Loucy (cell line): Measurements from ENCODE around the gene ZNF319.

Source experiments
- EZH2phosphoT487 ChIP-seq: fragments of 200-600 bp; IDR thresholded peaks from 2 replicates; pipeline ENCODE4 v1.6.1; 2018; ENCODE audit warnings: antibody characterized with exemption, mild to moderate bottlenecking, moderate library complexity, borderline replicate concordance
- TF ChIP-seq, protein P1 (sequence below): fragments of 200-600 bp; sonication (generic); conservative IDR thresholded peaks from 2 replicates; pipeline ENCODE4 v1.5.1; 2014; ENCODE audit warnings: mild to moderate bottlenecking, antibody characterized with exemption, low read length

DNA sequence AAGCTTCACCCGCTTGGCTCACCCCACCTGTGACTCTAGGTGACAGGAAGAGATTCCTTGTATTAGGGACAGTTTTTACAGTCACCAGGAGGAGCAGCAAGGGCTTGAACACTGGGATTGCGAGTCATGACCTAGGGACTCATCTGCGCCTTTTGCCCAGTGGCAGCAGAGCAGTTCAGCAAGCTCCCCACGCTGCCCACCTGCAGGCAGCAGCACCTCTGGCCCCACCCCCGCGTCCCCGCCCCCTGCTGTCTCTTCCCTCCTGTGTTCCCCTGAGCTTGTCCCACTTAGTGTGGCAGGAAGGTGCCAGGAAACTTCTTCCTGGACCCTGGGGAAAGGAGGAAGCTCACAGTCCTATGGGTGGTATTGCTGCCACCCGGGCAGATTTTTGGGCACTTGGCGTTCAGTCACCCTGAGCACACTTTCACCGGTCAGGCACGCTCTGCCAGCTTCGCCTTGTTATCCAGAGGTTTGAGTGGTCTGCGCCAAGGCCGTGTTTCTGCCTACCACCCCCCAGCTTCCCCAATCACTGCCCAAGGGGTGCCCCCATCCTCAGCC is 33.7 kb upstream of the ZNF319 start:
- TF ChIP-seq, protein P1, sequence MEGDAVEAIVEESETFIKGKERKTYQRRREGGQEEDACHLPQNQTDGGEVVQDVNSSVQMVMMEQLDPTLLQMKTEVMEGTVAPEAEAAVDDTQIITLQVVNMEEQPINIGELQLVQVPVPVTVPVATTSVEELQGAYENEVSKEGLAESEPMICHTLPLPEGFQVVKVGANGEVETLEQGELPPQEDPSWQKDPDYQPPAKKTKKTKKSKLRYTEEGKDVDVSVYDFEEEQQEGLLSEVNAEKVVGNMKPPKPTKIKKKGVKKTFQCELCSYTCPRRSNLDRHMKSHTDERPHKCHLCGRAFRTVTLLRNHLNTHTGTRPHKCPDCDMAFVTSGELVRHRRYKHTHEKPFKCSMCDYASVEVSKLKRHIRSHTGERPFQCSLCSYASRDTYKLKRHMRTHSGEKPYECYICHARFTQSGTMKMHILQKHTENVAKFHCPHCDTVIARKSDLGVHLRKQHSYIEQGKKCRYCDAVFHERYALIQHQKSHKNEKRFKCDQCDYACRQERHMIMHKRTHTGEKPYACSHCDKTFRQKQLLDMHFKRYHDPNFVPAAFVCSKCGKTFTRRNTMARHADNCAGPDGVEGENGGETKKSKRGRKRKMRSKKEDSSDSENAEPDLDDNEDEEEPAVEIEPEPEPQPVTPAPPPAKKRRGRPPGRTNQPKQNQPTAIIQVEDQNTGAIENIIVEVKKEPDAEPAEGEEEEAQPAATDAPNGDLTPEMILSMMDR: no peak
- no peak for TF ChIP-seq EZH2phosphoT487
